ENCODE measurements around the gene FAM161B.

- TF ChIP-seq HMGXB4 (CRISPR knock-in tag; IDR thresholded peaks at IDR 0.05; ENCODE audit: borderline replicate concordance) (no peak), CTCF (IDR thresholded peaks at IDR 0.05) (no peak)
Measured at GRCh38 chr14:73949752-73950734, at the start of gene FAM161B, which contains the start of gene COQ6.

All from A549 (cell line).